Trophoblast cell (in vitro differentiated cells and primary cell): ENCODE measurements around the gene OR6V1.
A peak's percentile ranks its signal among the peaks of the same experiment; 100 is the strongest.

Experiments
- DNase-seq, 2 donors: peaks; one replicate each; pipeline ENCODE4 v3.0.0-alpha.2; 2016
- H2AFZ ChIP-seq: 2 replicates; pipeline ENCODE4 v1.6.1; 2013; ENCODE audit warnings: low read length, moderate library complexity, mild to moderate bottlenecking; ENCODE audit not compliant: insufficient read depth, poor library complexity
- H2AK5ac ChIP-seq: 2 replicates; pipeline ENCODE4 v1.6.1; 2013; ENCODE audit warnings: mild to moderate bottlenecking, low read length
- H2BK120ac ChIP-seq: 2 replicates; pipeline ENCODE4 v1.6.1; 2013; ENCODE audit warnings: low read length, mild to moderate bottlenecking, moderate library complexity; ENCODE audit not compliant: insufficient read depth, poor library complexity
- H2BK12ac ChIP-seq: 2 replicates; pipeline ENCODE4 v1.6.1; 2013; ENCODE audit warnings: mild to moderate bottlenecking, low read length, moderate library complexity
- H2BK5ac ChIP-seq: 2 replicates; pipeline ENCODE4 v1.6.1; 2013; ENCODE audit warnings: low read length, low read depth, moderate library complexity, mild to moderate bottlenecking; ENCODE audit not compliant: poor library complexity
- H3K14ac ChIP-seq: 2 replicates; pipeline ENCODE4 v1.6.1; 2013; ENCODE audit warnings: mild to moderate bottlenecking, low read length
- H3K18ac ChIP-seq: 2 replicates; pipeline ENCODE4 v1.6.1; 2013; ENCODE audit warnings: mild to moderate bottlenecking, low read length
- H3K23ac ChIP-seq: 2 replicates; pipeline ENCODE4 v1.6.1; 2013; ENCODE audit warnings: low read length
- H3K27ac ChIP-seq: 2 replicates; pipeline ENCODE4 v1.5.1; 2013; ENCODE audit warnings: low read depth, mild to moderate bottlenecking, inconsistent platforms, low read length, moderate library complexity
- H3K27me3 ChIP-seq: 2 replicates; pipeline ENCODE4 v1.6.1; 2013; ENCODE audit warnings: inconsistent platforms, mild to moderate bottlenecking, low read length, moderate library complexity; ENCODE audit not compliant: insufficient read depth
- H3K36me3 ChIP-seq, 2 experiments: 1 replicate in 1 of 2; 2 replicates in 1 of 2; pipeline ENCODE4 v1.6.1; 2013; ENCODE audit warnings: low read length in 2 of 2, mild to moderate bottlenecking in 2 of 2, moderate library complexity in 1 of 2; ENCODE audit not compliant: insufficient read depth in 2 of 2, control insufficient read depth in 1 of 2
- H3K4ac ChIP-seq: 2 replicates; pipeline ENCODE4 v1.6.1; 2013; ENCODE audit warnings: low read depth, mild to moderate bottlenecking, low read length, moderate library complexity
- H3K4me1 ChIP-seq, 2 experiments: 1 replicate in 1 of 2; 2 replicates in 1 of 2; pipeline ENCODE4 v1.6.1; 2013; ENCODE audit warnings: low read length in 2 of 2, mild to moderate bottlenecking in 2 of 2, moderate library complexity in 1 of 2; ENCODE audit not compliant: insufficient read depth in 2 of 2, control insufficient read depth in 1 of 2
- H3K4me2 ChIP-seq: 2 replicates; pipeline ENCODE4 v1.6.1; 2013; ENCODE audit warnings: inconsistent platforms, mild to moderate bottlenecking, low read length, moderate library complexity
- H3K4me3 ChIP-seq: 2 replicates; pipeline ENCODE4 v1.5.1; 2013; ENCODE audit warnings: mild to moderate bottlenecking, low read depth, low read length, inconsistent platforms
- H3K79me1 ChIP-seq: one replicate; pipeline ENCODE4 v1.6.1; 2013; ENCODE audit warnings: low read length
- H3K79me2 ChIP-seq: 2 replicates; pipeline ENCODE4 v1.6.1; 2013; ENCODE audit warnings: low read length, mild to moderate bottlenecking; ENCODE audit not compliant: control insufficient read depth, insufficient read depth, poor library complexity
- H3K9ac ChIP-seq: 2 replicates; pipeline ENCODE4 v1.6.1; 2013; ENCODE audit warnings: mild to moderate bottlenecking, low read length
- H3K9me3 ChIP-seq: 2 replicates; pipeline ENCODE4 v1.6.1; 2013; ENCODE audit warnings: low read depth, mild to moderate bottlenecking, control low read depth, inconsistent platforms, low read length; ENCODE audit not compliant: insufficient read depth
- H4K12ac ChIP-seq: 2 replicates; pipeline ENCODE4 v1.6.1; 2013; ENCODE audit warnings: low read depth, mild to moderate bottlenecking, low read length, moderate library complexity
- H4K8ac ChIP-seq: 2 replicates; pipeline ENCODE4 v1.6.1; 2013; ENCODE audit warnings: low read depth, mild to moderate bottlenecking, low read length, moderate library complexity
- H4K91ac ChIP-seq: one replicate; pipeline ENCODE4 v1.6.1; 2013; ENCODE audit warnings: low read depth, mild to moderate bottlenecking, low read length, moderate library complexity
- WGBS: extraction: QIAGEN DNeasy Blood & Tissue Kit; methylation state at CpG from one replicate; pipeline ENCODE4 v1.1.7; 2013; ENCODE audit warnings: missing lambda C conversion rate; ENCODE audit not compliant: insufficient read length, insufficient coverage; ENCODE audit errors: extremely low coverage; 5-methylcytosine and 5-hydroxymethylcytosine counted together

The OR6V1 gene

DNA sequence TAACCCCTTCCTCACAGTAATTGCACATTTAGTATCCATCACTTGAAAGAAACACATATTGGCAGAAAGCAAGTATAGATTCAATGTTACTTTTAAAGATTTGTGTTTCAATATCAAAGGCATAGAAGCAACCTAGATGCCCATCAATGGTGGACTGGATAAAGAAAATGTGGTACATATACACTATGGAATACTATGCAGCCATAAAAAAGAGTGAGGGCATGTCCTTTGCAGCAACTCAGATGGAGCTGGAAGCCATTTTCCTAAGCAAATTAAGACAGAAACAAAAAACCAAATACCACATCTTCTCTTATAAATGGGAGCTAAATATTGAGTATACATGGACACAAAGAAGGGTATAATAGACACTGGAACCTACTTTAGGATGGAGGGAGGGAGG lies 3.6 kb downstream of the OR6V1 start:
- H2AK5ac ChIP-seq = no peak overlapping the region
- no peaks in the 10 kb centered on the region for H3K9me3 ChIP-seq
- DNase-seq = no peak
- no peak overlapping the region for H4K91ac ChIP-seq
- H3K4me3 ChIP-seq = no peak overlapping the region
- H3K18ac ChIP-seq = no peak overlapping the region
- no peak overlapping the region for H2BK5ac ChIP-seq
- no peak overlapping the region for H4K8ac ChIP-seq
- H3K27ac ChIP-seq = no peak overlapping the region
- no peak overlapping the region for H2AFZ ChIP-seq
- no peak overlapping the region for H3K4me2 ChIP-seq
- H3K9ac ChIP-seq = no peak overlapping the region
- H4K12ac ChIP-seq = no peak overlapping the region
- H3K4ac ChIP-seq = no peak overlapping the region
- no peaks in the 10 kb centered on the region for H3K4me1 ChIP-seq
- H2BK12ac ChIP-seq = no peak overlapping the region
- H2BK120ac ChIP-seq = no peak overlapping the region
- no peaks in the 10 kb centered on the region for H3K79me2 ChIP-seq
- H3K36me3 ChIP-seq = no peaks in the 10 kb centered on the region
- H3K27me3 ChIP-seq = no peaks in the 10 kb centered on the region
- H3K23ac ChIP-seq = no peak overlapping the region
- H3K79me1 ChIP-seq = no peaks in the 10 kb centered on the region
- no peak overlapping the region for H3K14ac ChIP-seq

DNA sequence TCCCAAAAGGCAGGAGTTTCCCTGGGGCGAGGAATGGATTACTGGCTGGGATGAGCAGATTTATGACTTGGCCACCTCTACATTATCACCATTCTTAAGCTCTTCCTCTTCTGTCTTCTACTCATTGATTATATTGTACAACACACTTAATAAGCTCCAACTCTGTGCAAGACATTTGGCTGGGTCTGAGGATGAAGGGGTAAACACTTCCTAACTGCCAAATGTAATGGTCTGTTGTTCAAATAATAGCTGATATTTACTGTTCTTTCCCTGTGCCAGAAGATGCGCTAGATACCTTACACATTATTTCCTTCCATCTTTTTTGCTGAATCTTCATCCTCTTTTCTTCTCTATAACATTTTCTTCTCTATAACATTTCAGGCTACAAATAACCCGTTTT lies 11.6 kb downstream of the OR6V1 start:
- Histone ChIP-seq H3K23ac (no peak overlapping the region), H4K8ac (no peak overlapping the region), H2BK120ac (no peak overlapping the region), H2AK5ac (no peak overlapping the region), H2BK5ac (no peak overlapping the region), H3K4me3 (no peak overlapping the region), H3K4ac (no peak overlapping the region), H3K27ac (no peak overlapping the region), H3K18ac (no peak overlapping the region), H2AFZ (no peak overlapping the region), H3K36me3 (no peaks in the 10 kb centered on the region), H3K4me1 (peaks cover 0 to 3% of the 10 kb centered on the region in 2 experiments), H3K9ac (no peak overlapping the region), H4K12ac (no peak overlapping the region), H3K27me3 (no peaks in the 10 kb centered on the region), H3K79me1 (no peaks in the 10 kb centered on the region), H3K4me2 (no peak overlapping the region), H2BK12ac (no peak overlapping the region), H3K79me2 (no peaks in the 10 kb centered on the region), H3K14ac (no peak overlapping the region), H4K91ac (no peak overlapping the region), H3K9me3 (no peaks in the 10 kb centered on the region)
- WGBS = no CpG with 5 or more reads among the region's 3 CpGs
- no peak for DNase-seq

DNA sequence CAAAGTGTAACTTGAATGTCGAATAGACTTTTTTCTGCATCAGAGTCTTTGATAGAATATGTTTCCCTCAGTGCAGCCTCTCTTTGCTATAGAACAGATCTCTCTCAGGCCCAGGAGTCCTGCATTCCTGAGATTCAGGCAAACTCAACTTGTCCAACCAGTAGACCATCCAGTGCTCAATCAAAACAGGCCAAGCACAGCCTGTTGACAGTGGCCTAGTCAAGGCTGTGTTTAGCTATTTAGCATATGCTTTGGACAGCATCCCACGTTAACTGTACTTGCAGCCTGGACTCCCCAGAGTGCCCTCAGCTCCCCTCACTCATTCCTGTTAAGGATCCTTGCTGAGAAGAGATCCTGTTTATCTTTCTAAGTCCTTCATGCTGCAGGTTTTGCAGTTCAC lies 16.3 kb downstream of the OR6V1 start:
- Histone ChIP-seq H2BK120ac (no peak overlapping the region), H3K27ac (no peak overlapping the region), H3K4me2 (no peak overlapping the region), H3K9ac (no peak overlapping the region), H3K27me3 (no peaks in the 10 kb centered on the region), H4K91ac (no peak overlapping the region), H3K4me3 (no peak overlapping the region), H3K4me1 (peaks cover 0 to 3% of the 10 kb centered on the region in 2 experiments), H3K79me1 (no peaks in the 10 kb centered on the region), H3K4ac (no peak overlapping the region), H2AFZ (no peak overlapping the region), H3K79me2 (no peaks in the 10 kb centered on the region), H3K36me3 (no peaks in the 10 kb centered on the region), H2BK5ac (no peak overlapping the region), H2AK5ac (no peak overlapping the region), H2BK12ac (no peak overlapping the region), H4K8ac (no peak overlapping the region), H3K9me3 (no peaks in the 10 kb centered on the region), H3K18ac (no peak overlapping the region), H3K14ac (no peak overlapping the region), H4K12ac (no peak overlapping the region), H3K23ac (no peak overlapping the region)
- whole genome bisulfite sequencing = no CpG with 5 or more reads among the region's 2 CpGs
- peak in 1 of 2 donors; percentile 24 for DNase-seq

DNA sequence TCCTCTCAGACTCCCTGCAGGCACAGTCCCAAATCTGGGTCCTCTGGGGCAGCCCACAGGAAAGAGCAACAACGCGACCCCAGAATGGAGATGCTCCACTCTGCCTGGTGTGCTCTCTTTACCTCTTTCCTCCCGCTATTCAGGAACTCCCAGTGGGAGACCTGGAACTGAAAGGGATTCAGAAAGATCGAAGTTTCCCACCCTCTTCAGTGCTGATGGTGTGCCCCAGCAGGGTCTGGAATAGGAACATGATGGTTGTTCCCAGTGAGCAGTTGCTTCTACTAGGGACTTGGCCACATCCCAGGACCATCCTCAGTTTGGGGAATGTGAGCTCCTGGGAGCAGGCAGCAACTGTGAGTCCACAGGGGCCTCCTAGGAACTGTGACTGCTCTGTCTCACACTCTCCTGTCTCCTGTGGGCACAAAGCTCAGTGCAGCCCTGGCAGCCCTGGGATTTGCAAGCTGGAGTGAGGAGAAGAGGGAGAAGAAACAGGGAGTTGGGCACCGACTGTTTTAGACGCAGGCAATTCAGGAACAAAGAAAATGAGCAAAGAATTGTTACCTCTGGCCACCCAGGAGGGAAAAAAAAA lies 17.9 kb downstream of the OR6V1 start:
- H3K14ac ChIP-seq = no peak overlapping the region
- H3K23ac ChIP-seq = peak overlapping the region; percentile 10
- H4K8ac ChIP-seq = no peak overlapping the region
- H2AFZ ChIP-seq = no peak overlapping the region
- H3K4me2 ChIP-seq = no peak overlapping the region
- H3K18ac ChIP-seq = no peak overlapping the region
- WGBS = no CpG with 5 or more reads among the region's 6 CpGs
- H3K4ac ChIP-seq = no peak overlapping the region
- no peak overlapping the region for H2BK5ac ChIP-seq
- no peaks in the 10 kb centered on the region for H3K79me1 ChIP-seq
- no peak overlapping the region for H2AK5ac ChIP-seq
- H3K27me3 ChIP-seq = no peaks in the 10 kb centered on the region
- no peak overlapping the region for H3K27ac ChIP-seq
- no peak overlapping the region for H4K91ac ChIP-seq
- no peak overlapping the region for H2BK120ac ChIP-seq
- no peaks in the 10 kb centered on the region for H3K36me3 ChIP-seq
- peak overlapping the region; percentile 38 for H2BK12ac ChIP-seq
- peaks cover 0 to 3% of the 10 kb centered on the region in 2 experiments for H3K4me1 ChIP-seq
- no peak overlapping the region for H3K9ac ChIP-seq
- no peaks in the 10 kb centered on the region for H3K9me3 ChIP-seq
- DNase-seq = no peak
- no peaks in the 10 kb centered on the region for H3K79me2 ChIP-seq
- no peak overlapping the region for H3K4me3 ChIP-seq
- H4K12ac ChIP-seq = no peak overlapping the region
